ENCODE data around the gene IL1R1. TPM values are rescaled to one million over a fixed set of nuclear protein-coding genes. Genes with fewer than 3 reads are reported as not detected.
A peak's percentile ranks its signal among the peaks of the same experiment; 100 is the strongest.

Gene IL1R1
- total RNA-seq, 1 donor from 2014 or later = 79.6 TPM

- Histone ChIP-seq H3K27me3 (no peaks in the 10 kb centered on the region), H3K36me3 (peaks cover 0 to 25% of the 10 kb centered on the region in 2 donors), H3K4me3 (no peak overlapping the region), H3K27ac (peak overlapping the region; percentile 90), H3K4me1 (peaks cover 25% of the 10 kb centered on the region), H3K9me3 (no peaks in the 10 kb centered on the region)
- intact Hi-C loops (cut with DNase I) = no loop called here
- no peak for DNase-seq (ENCODE audit: extremely low spot score in 2 of 2)
- TF ChIP-seq POLR2AphosphoS5 (IDR thresholded peaks at IDR 0.05; ENCODE audit: insufficient read depth in 1 of 2, low read depth in 1 of 2) (no peak), POLR2A (IDR thresholded peaks at IDR 0.05) (no peak), CTCF (IDR thresholded peaks at IDR 0.05) (no peak)
These were observed 15.6 kb downstream of the IL1R1 start for GRCh38 chr2:102158011-102158755.

- no peaks in the 10 kb centered on the region for H3K9me3 ChIP-seq
- no peak for DNase-seq (ENCODE audit: extremely low spot score in 2 of 2)
- H3K27me3 ChIP-seq = no peaks in the 10 kb centered on the region
- peaks cover 22% of the 10 kb centered on the region for H3K4me1 ChIP-seq
- intact Hi-C loops (cut with DNase I) = no loop called here
- TF ChIP-seq POLR2A (IDR thresholded peaks at IDR 0.05) (no peak), CTCF (IDR thresholded peaks at IDR 0.05) (no peak)
- H3K4me3 ChIP-seq = no peak overlapping the region
- H3K27ac ChIP-seq = peak overlapping the region; percentile 90
- peaks cover 0 to 16% of the 10 kb centered on the region in 2 donors for H3K36me3 ChIP-seq
These were observed 16.7 kb downstream of the IL1R1 start for GRCh38 chr2:102159295-102159694.

- Histone ChIP-seq H3K36me3 (peaks cover 0 to 16% of the 10 kb centered on the region in 2 donors), H3K4me3 (no peak overlapping the region), H3K4me1 (peaks cover 18% of the 10 kb centered on the region), H3K27ac (peak overlapping the region; percentile 72), H3K9me3 (no peaks in the 10 kb centered on the region), H3K27me3 (no peaks in the 10 kb centered on the region)
- DNase-seq (ENCODE audit: extremely low spot score in 2 of 2) = no peak
- intact Hi-C loops (cut with DNase I) = no loop called here
- TF ChIP-seq CTCF (IDR thresholded peaks at IDR 0.05) = peak; percentile 34 to 63 (median 62)
- TF ChIP-seq POLR2A (IDR thresholded peaks at IDR 0.05) = no peak
- peak in 1 of 2 donors; percentile 84 for TF ChIP-seq POLR2AphosphoS5 (IDR thresholded peaks at IDR 0.05; ENCODE audit: insufficient read depth in 1 of 2, low read depth in 1 of 2)
These were observed 23.8 kb downstream of the IL1R1 start for GRCh38 chr2:102166189-102166845.

GRCh38 chr2:102168026-102168771, 25.7 kb downstream of the IL1R1 start:
- Histone ChIP-seq H3K27ac (no peak overlapping the region), H3K4me1 (peaks cover 15% of the 10 kb centered on the region), H3K27me3 (no peaks in the 10 kb centered on the region), H3K9me3 (no peaks in the 10 kb centered on the region), H3K36me3 (peaks cover 0 to 35% of the 10 kb centered on the region in 2 donors), H3K4me3 (no peak overlapping the region)
- no peak for DNase-seq (ENCODE audit: extremely low spot score in 2 of 2)
- intact Hi-C loops (cut with DNase I) = no loop called here
- TF ChIP-seq POLR2A (IDR thresholded peaks at IDR 0.05) = no peak
- no peak for TF ChIP-seq CTCF (IDR thresholded peaks at IDR 0.05)
- TF ChIP-seq POLR2AphosphoS5 (IDR thresholded peaks at IDR 0.05; ENCODE audit: insufficient read depth in 1 of 2, low read depth in 1 of 2) = no peak
